BLaER1 (cell line): Measurements from ENCODE around the gene SP1.
"Not testable (repeated sequence)": the region's sequence is repeated elsewhere in the genome, so short reads cannot be mapped to it uniquely, and the experiment has no call there.

Experiments
- H3K27ac ChIP-seq: shearing (Covaris generic); formaldehyde crosslinking; 2 replicates; pipeline ENCODE4 v1.8.1; 2022
- H3K27me3 ChIP-seq: shearing (Covaris generic); formaldehyde crosslinking; 2 replicates; pipeline ENCODE4 v1.8.1; 2022
- H3K36me3 ChIP-seq: shearing (Covaris generic); formaldehyde crosslinking; 2 replicates; pipeline ENCODE4 v1.8.1; 2022
- H3K4me1 ChIP-seq: shearing (Covaris generic); formaldehyde crosslinking; 2 replicates; pipeline ENCODE4 v1.8.1; 2022
- H3K4me2 ChIP-seq: shearing (Covaris generic); formaldehyde crosslinking; 2 replicates; pipeline ENCODE4 v1.8.1; 2022
- H3K4me3 ChIP-seq: shearing (Covaris generic); formaldehyde crosslinking; 2 replicates; pipeline ENCODE4 v1.8.1; 2022
- H3K9ac ChIP-seq: shearing (Covaris generic); formaldehyde crosslinking; 2 replicates; pipeline ENCODE4 v1.8.1; 2022
- H3K9me3 ChIP-seq: shearing (Covaris generic); formaldehyde crosslinking; 2 replicates; pipeline ENCODE4 v1.8.1; 2022
- H4K20me1 ChIP-seq: shearing (Covaris generic); formaldehyde crosslinking; 2 replicates; pipeline ENCODE4 v1.8.1; 2022
- Cebpa-rat ChIP-seq: shearing (Covaris generic); IDR thresholded peaks from 2 replicates; pipeline ENCODE4 v1.8.1; 2022

SP1 gene

DNA sequence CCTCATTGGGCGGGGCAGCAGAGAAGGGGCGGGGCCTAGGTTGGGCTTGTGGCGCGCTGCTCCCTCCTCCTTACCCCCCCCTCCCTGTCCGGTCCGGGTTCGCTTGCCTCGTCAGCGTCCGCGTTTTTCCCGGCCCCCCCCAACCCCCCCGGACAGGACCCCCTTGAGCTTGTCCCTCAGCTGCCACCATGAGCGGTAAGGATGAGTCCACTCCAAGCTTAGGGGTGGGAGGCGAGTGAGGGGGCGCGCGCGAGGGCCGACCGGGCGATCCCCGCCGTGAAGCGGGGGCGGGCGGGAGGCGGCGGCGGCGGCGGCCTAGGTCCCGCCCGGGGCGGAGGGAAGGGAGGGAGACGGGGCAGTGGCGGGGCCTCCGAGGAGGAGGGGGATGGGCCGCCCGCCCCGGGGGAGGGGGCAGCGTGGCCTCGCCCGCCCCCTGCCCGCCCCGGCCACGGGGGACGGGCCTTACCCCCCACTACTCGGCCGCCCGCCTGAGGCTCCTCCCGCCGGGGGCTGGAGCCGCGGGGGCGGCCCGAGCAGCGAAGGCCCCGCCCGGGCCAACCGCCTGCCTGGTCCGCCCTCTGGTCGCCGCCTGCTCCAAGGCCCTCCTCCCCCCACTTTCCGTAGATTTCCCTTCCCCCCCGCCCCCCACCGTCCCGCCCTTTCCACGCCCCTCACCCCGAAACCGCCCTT lies at the start of gene SP1:
TSS of gene SP1 (plus strand) at position 73 of the 690 bp plus-strand sequence. CDS start at position 189, 116 bp downstream.
- TF ChIP-seq Cebpa-rat: no peak
- H3K27me3 ChIP-seq: no peaks in the 10 kb centered on the region
- peak within 1 kb of the TSS; percentile 91 for H3K27ac ChIP-seq
- peaks cover 34% of the 10 kb centered on the region for H3K36me3 ChIP-seq
- peak within 1 kb of the TSS; percentile 87 for H3K9ac ChIP-seq
- peak within 1 kb of the TSS; percentile 90 for H3K4me2 ChIP-seq
- peak within 1 kb of the TSS; percentile 71 for H3K4me3 ChIP-seq
- peaks cover 56% of the 10 kb centered on the region for H3K4me1 ChIP-seq
- peaks cover 45% of the 10 kb centered on the region for H4K20me1 ChIP-seq
- H3K9me3 ChIP-seq: no peaks in the 10 kb centered on the region

DNA sequence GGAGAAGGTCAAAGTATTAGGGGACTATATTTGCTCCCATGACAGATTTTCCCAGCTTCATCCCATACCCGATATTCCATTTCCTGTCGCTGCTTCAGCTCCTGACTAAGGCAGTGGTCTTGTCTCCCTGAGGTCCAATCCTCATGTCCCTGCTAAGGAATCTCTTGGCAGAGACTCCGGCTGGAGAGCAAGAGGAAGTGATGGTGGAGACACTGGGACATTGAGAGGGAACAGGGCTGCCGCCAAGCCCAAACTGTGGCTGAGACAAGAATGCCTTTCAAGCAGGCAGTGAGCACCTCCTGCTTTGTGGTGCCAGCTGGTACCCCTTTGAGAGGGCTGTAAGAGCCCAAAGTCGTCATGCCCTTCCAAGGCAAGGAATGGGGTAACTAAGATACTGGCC lies 49.3 kb upstream of the SP1 start:
- Histone ChIP-seq H3K27ac (no peak overlapping the region), H4K20me1 (no peaks in the 10 kb centered on the region), H3K4me3 (no peak overlapping the region), H3K9me3 (no peaks in the 10 kb centered on the region), H3K4me1 (peaks cover 39% of the 10 kb centered on the region), H3K36me3 (no peaks in the 10 kb centered on the region), H3K9ac (no peak overlapping the region), H3K4me2 (no peak overlapping the region), H3K27me3 (peaks cover 40% of the 10 kb centered on the region)
- no peak for TF ChIP-seq Cebpa-rat

- peaks cover 47% of the 10 kb centered on the region for H3K4me1 ChIP-seq
- H3K27ac ChIP-seq: peak overlapping the region; percentile 71; the same call in 1 of the 2 replicates
- not testable (repeated sequence) for H3K4me3 ChIP-seq, H3K36me3 ChIP-seq, H3K9me3 ChIP-seq, H4K20me1 ChIP-seq
- H3K27me3 ChIP-seq: peaks cover 40% of the 10 kb centered on the region
- H3K9ac ChIP-seq: peak overlapping the region; percentile 66
- peak overlapping the region; percentile 88 for H3K4me2 ChIP-seq
Measured at GRCh38 chr12:53332339-53332738, 47.6 kb upstream of the SP1 start.

GRCh38 chr12:53332744-53333143 lies 47.2 kb upstream of the SP1 start:
- Histone ChIP-seq H4K20me1 (no peaks in the 10 kb centered on the region), H3K9ac (peak overlapping the region; percentile 66), H3K4me2 (peak overlapping the region; percentile 88), H3K9me3 (no peaks in the 10 kb centered on the region), H3K36me3 (no peaks in the 10 kb centered on the region), H3K4me3 (0 out of 2 replicates have a peak overlapping the region, but pooled peaks have one; percentile 9), H3K4me1 (peaks cover 51% of the 10 kb centered on the region), H3K27me3 (peaks cover 43% of the 10 kb centered on the region), H3K27ac (peak overlapping the region; percentile 71)
- TF ChIP-seq Cebpa-rat: no peak

DNA sequence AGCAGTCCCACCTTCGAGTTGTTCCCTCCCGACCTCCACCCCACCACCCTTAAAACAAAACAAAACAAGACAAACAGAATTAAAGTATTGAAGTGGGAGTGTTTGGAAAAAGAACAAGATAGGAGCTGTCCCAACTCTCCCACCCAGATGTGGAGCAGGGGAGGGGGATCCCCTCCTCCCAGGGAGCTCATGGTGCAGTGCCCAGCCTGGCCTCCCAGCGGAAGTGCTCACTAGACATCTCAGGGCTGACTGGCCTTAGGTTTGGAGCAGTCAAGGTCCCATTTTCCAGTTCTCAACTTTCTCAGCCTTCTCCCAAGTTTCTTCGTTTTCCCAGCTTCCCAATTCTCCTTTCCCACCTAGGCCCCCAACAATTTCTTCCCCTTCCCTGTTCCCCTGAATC lies 46.7 kb upstream of the SP1 start:
- Histone ChIP-seq H4K20me1 (no peaks in the 10 kb centered on the region), H3K4me1 (peaks cover 57% of the 10 kb centered on the region), H3K4me3 (0 out of 2 replicates have a peak overlapping the region, but pooled peaks have one; percentile 9), H3K4me2 (peak overlapping the region; percentile 88), H3K27me3 (peaks cover 48% of the 10 kb centered on the region), H3K9me3 (no peaks in the 10 kb centered on the region), H3K36me3 (no peaks in the 10 kb centered on the region), H3K27ac (peak overlapping the region; percentile 71; the same call in 1 of the 2 replicates), H3K9ac (no peak overlapping the region)
- TF ChIP-seq Cebpa-rat: no peak

DNA sequence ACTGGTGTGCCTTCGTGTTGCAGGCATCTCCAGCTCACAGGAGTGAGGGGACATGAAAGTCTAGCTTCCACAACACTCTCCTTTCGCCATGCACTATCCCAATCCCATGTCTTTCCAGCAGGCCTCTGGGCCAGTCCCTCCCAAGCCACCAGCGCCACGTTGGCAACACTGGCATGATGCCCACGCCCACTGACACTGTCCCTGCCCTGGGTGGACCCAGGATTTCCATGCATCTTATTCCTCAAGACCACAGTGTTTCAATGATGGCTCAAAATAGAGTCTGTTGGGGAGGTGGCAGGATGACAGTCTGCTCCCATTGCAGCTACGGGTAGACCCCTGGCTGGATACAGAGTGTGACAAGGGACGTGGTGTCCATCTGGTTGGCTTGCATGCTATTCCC lies 46.1 kb upstream of the SP1 start:
- Histone ChIP-seq H4K20me1 (no peaks in the 10 kb centered on the region), H3K9ac (no peak overlapping the region), H3K27me3 (peaks cover 53% of the 10 kb centered on the region), H3K27ac (no peak overlapping the region), H3K4me3 (no peak overlapping the region), H3K36me3 (no peaks in the 10 kb centered on the region), H3K4me1 (peaks cover 59% of the 10 kb centered on the region), H3K9me3 (no peaks in the 10 kb centered on the region), H3K4me2 (peak overlapping the region; percentile 88)
- TF ChIP-seq Cebpa-rat: no peak

- Histone ChIP-seq H3K27ac (no peak overlapping the region), H3K9ac (no peak overlapping the region), H4K20me1 (no peaks in the 10 kb centered on the region), H3K9me3 (no peaks in the 10 kb centered on the region), H3K36me3 (no peaks in the 10 kb centered on the region), H3K4me2 (peak overlapping the region; percentile 14; the same call in 1 of the 2 replicates), H3K27me3 (peaks cover 53% of the 10 kb centered on the region), H3K4me3 (no peak overlapping the region), H3K4me1 (peaks cover 59% of the 10 kb centered on the region)
- no peak for TF ChIP-seq Cebpa-rat
Measured at GRCh38 chr12:53334822-53335221, 45.2 kb upstream of the SP1 start.

DNA sequence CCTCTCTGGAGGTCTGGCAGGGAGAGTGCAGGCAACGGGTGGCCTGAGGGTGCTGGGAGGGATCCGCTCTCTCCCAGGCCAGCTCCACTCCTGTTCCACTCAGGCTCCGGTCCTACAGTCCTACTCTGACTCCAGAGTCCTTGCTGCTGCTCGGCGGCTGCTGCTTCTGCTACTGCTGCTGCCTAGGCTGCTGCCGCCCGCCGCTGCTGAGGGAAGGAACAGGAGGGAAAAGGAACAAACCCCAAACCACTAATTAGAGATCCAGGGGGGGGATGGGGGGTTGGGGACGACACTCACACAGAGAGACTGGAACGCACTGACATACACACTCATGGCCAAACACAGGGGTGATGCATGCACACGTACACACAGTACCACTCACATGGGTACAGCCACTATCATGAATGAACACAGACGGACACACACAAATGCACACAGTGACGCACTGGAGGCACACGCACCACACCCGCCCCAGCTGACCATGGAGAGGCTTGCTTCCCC lies 43.7 kb upstream of the SP1 start, which contains the start of gene SP7:
TSS of gene SP7 (minus strand) at position 174 of the 501 bp plus-strand sequence. CDS start 708 bp downstream, outside the sequence.
- peak within 1 kb of the TSS; percentile 81 for H3K4me2 ChIP-seq

GRCh38 chr12:53338017-53338416 lies 42.0 kb upstream of the SP1 start:
- no peak overlapping the region for H3K27ac ChIP-seq
- H3K4me3 ChIP-seq: no peak overlapping the region
- no peaks in the 10 kb centered on the region for H3K9me3 ChIP-seq
- no peaks in the 10 kb centered on the region for H4K20me1 ChIP-seq
- H3K9ac ChIP-seq: no peak overlapping the region
- H3K27me3 ChIP-seq: peaks cover 40% of the 10 kb centered on the region
- H3K36me3 ChIP-seq: no peaks in the 10 kb centered on the region
- H3K4me2 ChIP-seq: peak overlapping the region; percentile 30
- no peak for TF ChIP-seq Cebpa-rat
- peaks cover 47% of the 10 kb centered on the region for H3K4me1 ChIP-seq

More for the DNA sequence above, 43.7 kb upstream of the SP1 start, which contains the start of gene SP7:
- no peak within 1 kb of the TSS; the same call in 1 of the 2 replicates for H3K9ac ChIP-seq
- H3K27me3 ChIP-seq: peaks cover 53% of the 10 kb centered on the region
- H3K4me3 ChIP-seq: no peak within 1 kb of the TSS
- H3K36me3 ChIP-seq: no peaks in the 10 kb centered on the region
- H4K20me1 ChIP-seq: no peaks in the 10 kb centered on the region
- TF ChIP-seq Cebpa-rat: no peak
- H3K27ac ChIP-seq: no peak within 1 kb of the TSS
- no peaks in the 10 kb centered on the region for H3K9me3 ChIP-seq
- H3K4me1 ChIP-seq: peaks cover 59% of the 10 kb centered on the region

- Histone ChIP-seq H3K27me3 (peaks cover 39% of the 10 kb centered on the region), H3K9me3 (no peaks in the 10 kb centered on the region)
Measured at GRCh38 chr12:53338916-53339315, 41.1 kb upstream of the SP1 start.

More at GRCh38 chr12:53338916-53339315, 41.1 kb upstream of the SP1 start:
- Histone ChIP-seq H3K9ac (no peak overlapping the region), H3K36me3 (no peaks in the 10 kb centered on the region), H3K4me3 (no peak overlapping the region), H3K4me2 (no peak overlapping the region), H4K20me1 (no peaks in the 10 kb centered on the region), H3K4me1 (peaks cover 45% of the 10 kb centered on the region), H3K27ac (no peak overlapping the region)
- no peak for TF ChIP-seq Cebpa-rat
